MCF 10A (cell line): ENCODE results near the gene RXRB. TPM values are rescaled to one million over a fixed set of nuclear protein-coding genes. Genes with fewer than 3 reads are reported as not detected.
A peak's percentile ranks its signal among the peaks of the same experiment; 100 is the strongest.

Source experiments
- BruUV-seq: library from RNA; stranded (reverse); fragments of 400-500 nt; replicated peaks from 2 replicates; lab custom pipeline; 2021; lab: Mats Ljungman, UMichigan
- CTCF ChIA-PET: fragments of 300-600 bp; sonication (Branson Sonifier 250); formaldehyde crosslinking; extraction: SDS; loops from one replicate; lab custom pipeline; 2021; ENCODE audit warnings: antibody characterized with exemption, inconsistent platforms; lab: Yijun Ruan, JAX
- POLR2A ChIA-PET: fragments of 300-600, 350-650 bp; sonication (Branson Sonifier 250); formaldehyde crosslinking; extraction: SDS; loops from one replicate; lab custom pipeline; 2020; ENCODE audit warnings: antibody characterized with exemption, inconsistent platforms; lab: Yijun Ruan, JAX
- DNase-seq: peaks from one replicate; pipeline ENCODE4 v3.0.0-alpha.2; 2018; ENCODE audit not compliant: unreplicated experiment
- H3K27ac Mint-ChIP-seq: one replicate; pipeline ENCODE4 v1.8.0; 2022; ENCODE audit warnings: mild to moderate bottlenecking, low read depth, mixed read lengths; ENCODE audit not compliant: unreplicated experiment
- H3K27me3 Mint-ChIP-seq: one replicate; pipeline ENCODE4 v1.8.0; 2022; ENCODE audit warnings: mixed read lengths; ENCODE audit not compliant: insufficient read depth, unreplicated experiment
- H3K36me3 Mint-ChIP-seq: one replicate; pipeline ENCODE4 v1.8.0; 2022; ENCODE audit warnings: mild to moderate bottlenecking, moderate library complexity, mixed read lengths; ENCODE audit not compliant: insufficient read depth, unreplicated experiment
- H3K4me1 Mint-ChIP-seq: one replicate; pipeline ENCODE4 v1.8.0; 2022; ENCODE audit warnings: mixed read lengths; ENCODE audit not compliant: insufficient read depth, unreplicated experiment
- H3K4me3 Mint-ChIP-seq: one replicate; pipeline ENCODE4 v1.8.0; 2022; ENCODE audit warnings: mild to moderate bottlenecking, moderate library complexity, mixed read lengths; ENCODE audit not compliant: unreplicated experiment
- H3K9me3 Mint-ChIP-seq: one replicate; pipeline ENCODE4 v1.8.0; 2022; ENCODE audit warnings: mixed read lengths; ENCODE audit not compliant: unreplicated experiment
- CTCF ChIP-seq: fragments of 200-600 bp; IDR thresholded peaks from one replicate; pipeline ENCODE4 v1.8.0; 2022; ENCODE audit warnings: antibody characterized with exemption, mild to moderate bottlenecking; ENCODE audit not compliant: unreplicated experiment
- intact Hi-C: fragments of 100-400 bp; cut with micrococcal nuclease; formaldehyde crosslinking; loops from 2 replicates; pipeline ENCODE4 v1.14.1; 2022
- total RNA-seq: library from RNA; stranded (reverse); gene quantifications from 2 replicates; pipeline ENCODE4 v1.2.3, GENCODE V29; 2022

RXRB gene
- total RNA-seq, 1 experiment from 2014 or later: 35.1 TPM

- BruUV-seq: TSS peak; percentile 87
- peak overlapping the region; percentile 94 for H3K27ac Mint-ChIP-seq
- no peak for TF ChIP-seq CTCF
- ChIA-PET POLR2A (interaction anchor here (0.7 to 3.7 kb wide), 13 partner anchors 8 to 236 kb away, joined by 3 to 73 read pairs (median 5); partner anchors contain the start of genes B3GALT4, RPS18 and VPS52), CTCF (interaction anchor here (1.2 kb wide), 1 partner anchor 41 kb away, joined by 4 read pairs; no protein-coding TSS in a partner anchor)
- intact Hi-C loops: loop anchor here (2.0 kb wide), 1 partner anchor 41 kb away; no protein-coding TSS in a partner anchor
- peaks cover 5% of the 10 kb centered on the region for H3K27me3 Mint-ChIP-seq
- peaks cover 50% of the 10 kb centered on the region for H3K4me1 Mint-ChIP-seq
- peak overlapping the region; percentile 87 for H3K4me3 Mint-ChIP-seq
- no peaks in the 10 kb centered on the region for H3K9me3 Mint-ChIP-seq
- peaks cover 23% of the 10 kb centered on the region for H3K36me3 Mint-ChIP-seq
- DNase-seq: peak; percentile 34
Observed at GRCh38 chr6:33207552-33208090, 7.2 kb upstream of the RXRB start.

GRCh38 chr6:33206864-33207551 is 6.5 kb upstream of the RXRB start:
- no peak for TF ChIP-seq CTCF
- peaks cover 56% of the 10 kb centered on the region for H3K4me1 Mint-ChIP-seq
- no TSS peak for BruUV-seq
- DNase-seq: no peak
- H3K9me3 Mint-ChIP-seq: no peaks in the 10 kb centered on the region
- peak overlapping the region; percentile 87 for H3K4me3 Mint-ChIP-seq
- H3K27ac Mint-ChIP-seq: no peak overlapping the region
- POLR2A ChIA-PET: interaction anchor here (0.7 to 3.7 kb wide), 4 partner anchors 42 to 235 kb away, joined by 3 to 73 read pairs (median 18); partner anchors contain the start of genes RPS18 and VPS52
- intact Hi-C loops: no loop called here
- H3K27me3 Mint-ChIP-seq: no peaks in the 10 kb centered on the region
- H3K36me3 Mint-ChIP-seq: peaks cover 29% of the 10 kb centered on the region
- CTCF ChIA-PET: interaction anchor here (1.2 kb wide), 1 partner anchor 41 kb away, joined by 4 read pairs; no protein-coding TSS in a partner anchor

- TF ChIP-seq CTCF: no peak
- Mint-ChIP-seq H3K4me1 (peaks cover 62% of the 10 kb centered on the region), H3K27me3 (no peaks in the 10 kb centered on the region), H3K27ac (peak overlapping the region; percentile 85), H3K36me3 (peaks cover 31% of the 10 kb centered on the region), H3K9me3 (no peaks in the 10 kb centered on the region), H3K4me3 (peak overlapping the region; percentile 81)
- ChIA-PET POLR2A (interaction anchor here (0.7 to 2.4 kb wide), 4 partner anchors 43 to 139 kb away, joined by 3 to 19 read pairs (median 8); partner anchors contain the start of genes RPS18, VPS52 and WDR46), CTCF (interaction anchor here (0.8 to 2.0 kb wide), 2 partner anchors 17 to 41 kb away, joined by 3 to 7 read pairs; no protein-coding TSS in a partner anchor)
- DNase-seq: no peak
- no TSS peak for BruUV-seq
- intact Hi-C loops: no loop called here
Observed at GRCh38 chr6:33206027-33206863, 5.8 kb upstream of the RXRB start.
